C4-2B (cell line): Measurements from ENCODE around the gene UTS2R.

Source experiments
- H3K27ac ChIP-seq: fragments of 450-650 bp; 2 replicates; pipeline ENCODE4 v1.5.1; 2017
- ZFX ChIP-seq: fragments of 450-650 bp; IDR thresholded peaks from 2 replicates; pipeline ENCODE4 v1.6.1; 2017
- TF ChIP-seq, protein P1 (sequence below): fragments of 450-650 bp; conservative IDR thresholded peaks from 2 replicates; pipeline ENCODE4 v1.5.1; 2017; ENCODE audit warnings: mild to moderate bottlenecking

UTS2R gene

GRCh38 chr17:82399041-82399441 is 27.5 kb downstream of the UTS2R start:
- TF ChIP-seq, protein P1, sequence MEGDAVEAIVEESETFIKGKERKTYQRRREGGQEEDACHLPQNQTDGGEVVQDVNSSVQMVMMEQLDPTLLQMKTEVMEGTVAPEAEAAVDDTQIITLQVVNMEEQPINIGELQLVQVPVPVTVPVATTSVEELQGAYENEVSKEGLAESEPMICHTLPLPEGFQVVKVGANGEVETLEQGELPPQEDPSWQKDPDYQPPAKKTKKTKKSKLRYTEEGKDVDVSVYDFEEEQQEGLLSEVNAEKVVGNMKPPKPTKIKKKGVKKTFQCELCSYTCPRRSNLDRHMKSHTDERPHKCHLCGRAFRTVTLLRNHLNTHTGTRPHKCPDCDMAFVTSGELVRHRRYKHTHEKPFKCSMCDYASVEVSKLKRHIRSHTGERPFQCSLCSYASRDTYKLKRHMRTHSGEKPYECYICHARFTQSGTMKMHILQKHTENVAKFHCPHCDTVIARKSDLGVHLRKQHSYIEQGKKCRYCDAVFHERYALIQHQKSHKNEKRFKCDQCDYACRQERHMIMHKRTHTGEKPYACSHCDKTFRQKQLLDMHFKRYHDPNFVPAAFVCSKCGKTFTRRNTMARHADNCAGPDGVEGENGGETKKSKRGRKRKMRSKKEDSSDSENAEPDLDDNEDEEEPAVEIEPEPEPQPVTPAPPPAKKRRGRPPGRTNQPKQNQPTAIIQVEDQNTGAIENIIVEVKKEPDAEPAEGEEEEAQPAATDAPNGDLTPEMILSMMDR: no peak
- no peak for TF ChIP-seq ZFX
- H3K27ac ChIP-seq: no peak overlapping the region

DNA sequence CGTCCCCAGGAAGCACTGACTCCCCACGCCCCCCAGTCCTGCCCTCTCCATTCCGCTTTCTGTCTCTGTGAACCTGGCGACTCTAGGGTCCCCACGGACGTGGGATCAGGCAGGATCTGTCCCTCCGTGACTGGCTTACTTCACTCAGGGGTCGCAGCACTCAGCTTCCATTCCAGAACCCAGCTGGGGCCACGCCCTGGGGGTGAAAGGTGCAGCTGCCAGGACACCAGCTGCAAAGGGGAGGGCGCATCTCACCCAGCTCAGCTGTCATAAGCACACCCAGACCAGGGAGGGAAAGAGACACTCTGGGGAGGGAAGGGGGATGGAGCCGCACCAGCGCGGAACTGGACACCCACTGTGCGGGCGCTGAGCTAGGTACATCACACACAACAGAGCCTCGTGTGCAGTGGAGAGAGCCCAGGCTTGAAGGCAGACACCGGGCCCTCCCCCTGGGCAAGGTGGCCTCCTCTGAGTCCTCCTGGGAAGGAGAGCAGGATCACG is 28.1 kb downstream of the UTS2R start:
- TF ChIP-seq, protein P1: no peak
- no peak for TF ChIP-seq ZFX
- no peak overlapping the region for H3K27ac ChIP-seq

GRCh38 chr17:82400206-82400605 is 28.6 kb downstream of the UTS2R start:
- H3K27ac ChIP-seq: no peak overlapping the region

GRCh38 chr17:82400830-82401229 is 29.3 kb downstream of the UTS2R start:
- no peak overlapping the region for H3K27ac ChIP-seq
- no peak for TF ChIP-seq ZFX
- TF ChIP-seq, protein P1: no peak

More at GRCh38 chr17:82400206-82400605, 28.6 kb downstream of the UTS2R start:
- TF ChIP-seq ZFX: no peak
- TF ChIP-seq, protein P1: no peak

DNA sequence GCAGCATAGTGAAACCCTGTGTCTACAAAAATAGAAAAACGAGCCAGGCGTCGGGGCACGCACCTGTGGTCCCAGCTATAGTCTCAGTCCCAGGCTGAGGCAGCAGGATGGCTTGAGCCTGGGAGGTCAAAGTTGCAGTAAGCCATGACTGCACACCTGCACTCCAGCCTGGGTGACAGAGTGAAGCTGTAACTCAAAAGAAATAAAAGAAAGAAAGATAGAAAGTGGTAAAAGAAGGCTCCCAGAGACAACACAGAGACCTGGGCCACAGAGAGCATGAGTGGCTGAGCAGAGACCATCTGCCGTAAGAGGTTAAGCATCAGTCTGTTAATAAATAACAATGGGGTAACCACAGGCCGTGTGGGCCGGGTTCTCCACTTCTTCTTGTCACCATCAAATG is 31.3 kb downstream of the UTS2R start:
- TF ChIP-seq, protein P1: no peak
- no peak for TF ChIP-seq ZFX

DNA sequence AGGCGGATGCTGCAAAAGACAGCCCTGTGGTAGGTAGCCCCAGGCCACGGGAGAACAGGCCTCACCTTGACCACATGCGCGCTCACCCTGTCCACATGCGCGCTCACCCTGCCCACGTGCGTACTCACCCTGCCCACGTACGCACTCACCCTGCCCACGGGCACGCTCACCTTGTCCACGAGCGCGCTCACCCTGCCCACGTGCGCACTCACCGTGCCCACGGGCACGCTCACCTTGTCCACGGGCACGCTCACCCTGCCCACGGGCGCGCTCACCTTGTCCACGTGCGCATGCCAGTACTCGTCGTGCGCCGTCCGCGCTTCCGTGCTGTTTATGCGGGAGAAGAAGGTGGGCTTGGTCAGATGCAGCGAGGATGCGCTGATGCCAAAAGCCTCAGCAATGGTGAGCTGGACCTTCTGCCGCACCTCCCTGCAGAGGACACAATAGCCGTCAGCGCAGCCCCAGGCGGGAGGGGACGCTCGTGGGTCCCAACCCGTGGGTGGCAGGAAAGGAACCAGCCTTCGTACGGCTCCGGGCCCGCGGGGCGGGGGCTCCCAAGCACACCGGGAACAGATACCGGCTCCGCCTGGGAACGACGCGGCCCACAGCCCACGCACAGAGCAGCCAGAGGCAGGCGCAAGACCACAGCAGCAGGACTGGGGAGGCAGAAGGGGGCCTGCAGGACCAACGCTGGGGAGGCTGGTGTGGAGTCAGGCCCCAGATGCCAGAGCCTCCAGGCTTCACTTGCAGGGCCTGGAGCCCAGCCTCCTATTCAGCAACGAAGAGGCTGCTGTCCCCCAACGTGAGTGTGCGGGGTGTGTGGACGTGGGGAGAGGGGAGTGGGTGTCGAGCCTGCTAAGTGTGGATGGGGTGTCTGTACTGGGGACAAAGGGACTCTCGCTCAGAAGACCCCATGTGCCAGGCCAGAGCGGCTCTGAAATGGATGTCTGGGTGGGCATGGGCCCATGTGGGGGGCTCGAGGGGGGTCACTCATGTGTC is 32.4 kb downstream of the UTS2R start:
- TF ChIP-seq ZFX: no peak
- TF ChIP-seq, protein P1: no peak
- H3K27ac ChIP-seq: no peak overlapping the region

More for the DNA sequence above, 31.3 kb downstream of the UTS2R start:
- no peak overlapping the region for H3K27ac ChIP-seq

DNA sequence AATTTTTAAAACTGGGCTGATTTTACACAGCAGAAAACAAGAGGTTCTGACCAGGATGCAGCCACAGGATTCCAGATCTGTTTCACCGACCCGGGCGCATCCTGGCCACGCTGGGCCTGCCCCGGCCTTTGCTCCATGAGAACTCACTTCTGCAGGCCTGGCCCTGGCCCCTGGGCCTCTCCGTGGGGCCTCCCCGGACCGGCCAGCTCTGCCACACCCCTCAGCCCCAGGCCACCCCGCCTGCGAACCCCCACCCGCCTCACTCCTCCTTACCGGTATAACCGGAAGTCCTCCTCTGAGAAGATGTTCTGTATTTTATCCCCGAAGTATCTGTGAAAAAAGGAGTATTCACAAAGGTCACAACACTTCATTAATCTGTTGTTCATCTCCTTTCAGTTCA is 33.5 kb downstream of the UTS2R start:
- no peak overlapping the region for H3K27ac ChIP-seq
- TF ChIP-seq ZFX: no peak
